SK-N-SH treated with all-trans-retinoic acid at 6 μM for 48 hours (cell line): ENCODE measurements around the gene B3GNT3.

ENCODE experiments used
- ATAC-seq: fragments of 200-7000 bp; cut with Tn5 transposase; 3 replicates; pipeline ENCODE4 v1.9.1; 2020; ENCODE audit warnings: mild to moderate bottlenecking, moderate library complexity
- ARNTL ChIP-seq: fragments of 450-650 bp; formaldehyde crosslinking; IDR thresholded peaks from 2 replicates; pipeline ENCODE4 v1.5.0; 2020; ENCODE audit warnings: low read depth, mild to moderate bottlenecking, moderate library complexity, borderline replicate concordance
- BACH2 ChIP-seq: fragments of 250-450 bp; sonication (Bioruptor Pico); IDR thresholded peaks from 2 replicates; pipeline ENCODE4 v1.9.0; 2021; ENCODE audit warnings: mild to moderate bottlenecking, borderline replicate concordance
- CSDC2 ChIP-seq: fragments of 250-450 bp; sonication (Bioruptor Pico); IDR thresholded peaks from 2 replicates; pipeline ENCODE4 v1.5.0; 2020; ENCODE audit warnings: mild to moderate bottlenecking, moderate library complexity
- ESRRG ChIP-seq: fragments of 250-450 bp; sonication (Bioruptor Pico); IDR thresholded peaks from 2 replicates; pipeline ENCODE4 v1.6.1; 2021; ENCODE audit warnings: mild to moderate bottlenecking
- GLIS3 ChIP-seq: fragments of 250-450 bp; sonication (Bioruptor Pico); IDR thresholded peaks from 2 replicates; pipeline ENCODE4 v1.5.0; 2020; ENCODE audit warnings: mild to moderate bottlenecking, moderate library complexity
- ISL1 ChIP-seq: fragments of 250-450 bp; sonication (Bioruptor Pico); IDR thresholded peaks from 2 replicates; pipeline ENCODE4 v2.1.2; 2022; ENCODE audit warnings: mild to moderate bottlenecking, moderate library complexity
- OSR1 ChIP-seq: fragments of 250-450 bp; sonication (Bioruptor Pico); IDR thresholded peaks from 2 replicates; pipeline ENCODE4 v1.8.0; 2022; ENCODE audit warnings: moderate library complexity, mild to moderate bottlenecking, inconsistent platforms
- PPARA ChIP-seq: fragments of 250-450 bp; sonication (Bioruptor Pico); IDR thresholded peaks from 2 replicates; pipeline ENCODE4 v1.5.0; 2020; ENCODE audit warnings: mild to moderate bottlenecking, borderline replicate concordance
- RARB ChIP-seq: fragments of 250-450 bp; sonication (Bioruptor Pico); IDR thresholded peaks from 2 replicates; pipeline ENCODE4 v1.8.0; 2021; ENCODE audit warnings: mild to moderate bottlenecking, moderate library complexity
- SNAI2 ChIP-seq: fragments of 250-450 bp; sonication (Bioruptor Pico); IDR thresholded peaks from 2 replicates; pipeline ENCODE4 v1.5.0; 2020; ENCODE audit warnings: mild to moderate bottlenecking, moderate library complexity
- TCF4 ChIP-seq: fragments of 250-450 bp; sonication (Bioruptor Pico); IDR thresholded peaks from 2 replicates; pipeline ENCODE4 v1.8.0; 2021; ENCODE audit warnings: mild to moderate bottlenecking, moderate library complexity, borderline replicate concordance
- TOX ChIP-seq: fragments of 250-450 bp; sonication (Bioruptor Pico); IDR thresholded peaks from 2 replicates; pipeline ENCODE4 v1.8.0; 2021; ENCODE audit warnings: mild to moderate bottlenecking, moderate library complexity, borderline replicate concordance
- ZC3H10 ChIP-seq: fragments of 250-450 bp; sonication (Bioruptor Pico); IDR thresholded peaks from 2 replicates; pipeline ENCODE4 v1.5.1; 2021; ENCODE audit warnings: mild to moderate bottlenecking, moderate library complexity
- ZFP3 ChIP-seq: fragments of 250-450 bp; sonication (Bioruptor Pico); IDR thresholded peaks from 2 replicates; pipeline ENCODE4 v1.5.0; 2020; ENCODE audit warnings: mild to moderate bottlenecking, moderate library complexity
- ZFP30 ChIP-seq: fragments of 450-650 bp; formaldehyde crosslinking; IDR thresholded peaks from 2 replicates; pipeline ENCODE4 v1.5.0; 2022; ENCODE audit warnings: mild to moderate bottlenecking, moderate library complexity
- ZNF565 ChIP-seq: fragments of 450-650 bp; formaldehyde crosslinking; conservative IDR thresholded peaks from 2 replicates; pipeline ENCODE4 v1.5.0; 2020; ENCODE audit warnings: low read depth, mild to moderate bottlenecking, moderate library complexity
- ZNF70 ChIP-seq: fragments of 450-650 bp; formaldehyde crosslinking; IDR thresholded peaks from 2 replicates; pipeline ENCODE4 v1.5.0; 2020; ENCODE audit warnings: mild to moderate bottlenecking, moderate library complexity
- ZNF8 ChIP-seq: fragments of 450-650 bp; formaldehyde crosslinking; IDR thresholded peaks from 2 replicates; pipeline ENCODE4 v1.5.0; 2020; ENCODE audit warnings: mild to moderate bottlenecking, moderate library complexity
- TF ChIP-seq, protein P1 (sequence below): fragments of 250-450 bp; sonication (Bioruptor Pico); IDR thresholded peaks from 2 replicates; pipeline ENCODE4 v1.8.0; 2021; ENCODE audit warnings: low read depth, mild to moderate bottlenecking, moderate library complexity, borderline replicate concordance
- TF ChIP-seq, protein P2 (sequence below): fragments of 250-450 bp; sonication (Bioruptor Pico); IDR thresholded peaks from 2 replicates; pipeline ENCODE4 v1.5.1; 2020; ENCODE audit warnings: low read depth, mild to moderate bottlenecking, moderate library complexity
- TF ChIP-seq, protein P3 (sequence below): fragments of 250-450 bp; sonication (Bioruptor Pico); IDR thresholded peaks from 2 replicates; pipeline ENCODE4 v1.5.1; 2021; ENCODE audit warnings: mild to moderate bottlenecking, moderate library complexity
- TF ChIP-seq, protein P4 (sequence below): fragments of 250-450 bp; sonication (Bioruptor Pico); IDR thresholded peaks from 2 replicates; pipeline ENCODE4 v1.5.0; 2020; ENCODE audit warnings: mild to moderate bottlenecking, moderate library complexity
- TF ChIP-seq, protein P5 (sequence below): fragments of 250-450 bp; sonication (Bioruptor Pico); IDR thresholded peaks from 2 replicates; pipeline ENCODE4 v1.8.0; 2020; ENCODE audit warnings: mild to moderate bottlenecking, moderate library complexity, borderline replicate concordance

The B3GNT3 gene

DNA sequence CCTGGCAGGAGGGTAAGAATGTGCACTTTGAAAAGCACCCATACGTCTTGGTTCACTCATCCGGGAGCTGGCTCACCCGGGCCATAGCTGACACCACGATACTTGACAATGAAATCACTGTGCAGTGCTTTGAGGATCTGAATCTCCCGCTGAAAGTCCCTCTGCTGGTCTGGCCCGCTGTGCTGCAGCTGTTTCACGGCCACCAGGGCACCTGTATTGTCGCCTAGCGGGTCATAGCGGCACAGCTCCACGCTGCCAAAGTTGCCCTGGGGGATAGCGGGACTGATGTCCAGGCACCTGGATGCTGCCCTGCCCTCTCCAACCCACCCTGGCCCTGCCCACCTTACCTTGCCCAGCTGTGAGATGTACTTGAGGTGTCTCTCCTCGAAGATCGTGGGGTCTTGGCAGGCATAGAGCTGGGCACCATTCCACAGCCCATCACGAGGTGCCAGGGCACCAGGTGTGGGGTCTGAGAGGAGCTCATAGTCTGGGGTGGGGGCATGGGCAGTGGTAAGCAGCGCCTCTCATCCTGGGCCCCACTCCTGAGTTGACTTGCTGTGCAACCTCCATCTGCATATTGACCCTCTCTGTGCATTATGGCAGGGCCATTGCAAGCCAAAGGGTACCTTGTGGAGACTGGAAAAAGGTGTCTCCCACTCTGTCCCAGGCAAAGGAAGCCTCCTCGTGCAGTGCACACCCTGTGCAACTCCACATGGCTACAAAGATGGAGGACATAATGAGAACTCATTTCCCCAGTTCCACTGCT is 37.7 kb downstream of the B3GNT3 start:
- ATAC-seq, result no peak

DNA sequence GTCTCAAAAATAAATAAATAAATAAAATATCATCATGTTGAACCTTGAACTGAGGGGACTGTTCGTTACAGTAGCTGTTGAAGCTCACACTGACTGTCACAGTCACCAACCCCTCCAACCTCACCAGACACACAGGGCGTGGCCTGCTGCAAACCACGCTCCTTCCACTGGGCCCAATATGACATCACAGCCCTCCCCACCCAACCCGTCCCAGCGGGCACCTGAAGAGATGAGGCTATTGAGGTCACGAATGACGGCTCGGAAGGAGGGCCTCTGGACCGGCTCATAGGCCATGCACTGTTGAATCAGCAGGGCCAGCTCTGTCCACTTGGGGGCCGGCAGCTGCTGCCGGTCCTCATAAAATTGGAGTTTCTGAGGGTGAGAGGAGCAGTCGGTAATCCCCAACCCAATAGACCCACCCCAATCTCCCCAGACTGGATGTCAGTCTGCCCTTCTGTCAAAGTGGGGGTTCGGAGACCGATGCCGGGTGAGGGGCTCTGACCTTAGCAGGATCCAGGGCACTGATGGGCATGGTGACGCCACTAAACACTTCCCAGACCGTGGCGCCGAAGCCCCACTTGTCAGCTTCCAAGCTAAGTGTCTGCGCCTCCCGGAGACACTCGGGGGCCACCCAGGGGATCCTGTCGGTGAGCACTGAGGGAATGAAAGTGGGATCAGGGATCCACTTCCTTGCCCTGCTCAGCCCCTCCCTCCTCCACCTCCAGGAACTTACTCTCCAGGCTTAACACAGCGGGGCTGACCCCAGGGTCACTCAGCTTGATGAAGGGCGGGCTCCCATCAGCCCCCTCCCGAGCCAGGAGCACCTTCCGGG is 39.6 kb downstream of the B3GNT3 start:
- ATAC-seq, result no peak

More for the DNA sequence above, 37.7 kb downstream of the B3GNT3 start:
- TF ChIP-seq ESRRG (CRISPR knock-in tag), result no peak
- TF ChIP-seq, protein P1, sequence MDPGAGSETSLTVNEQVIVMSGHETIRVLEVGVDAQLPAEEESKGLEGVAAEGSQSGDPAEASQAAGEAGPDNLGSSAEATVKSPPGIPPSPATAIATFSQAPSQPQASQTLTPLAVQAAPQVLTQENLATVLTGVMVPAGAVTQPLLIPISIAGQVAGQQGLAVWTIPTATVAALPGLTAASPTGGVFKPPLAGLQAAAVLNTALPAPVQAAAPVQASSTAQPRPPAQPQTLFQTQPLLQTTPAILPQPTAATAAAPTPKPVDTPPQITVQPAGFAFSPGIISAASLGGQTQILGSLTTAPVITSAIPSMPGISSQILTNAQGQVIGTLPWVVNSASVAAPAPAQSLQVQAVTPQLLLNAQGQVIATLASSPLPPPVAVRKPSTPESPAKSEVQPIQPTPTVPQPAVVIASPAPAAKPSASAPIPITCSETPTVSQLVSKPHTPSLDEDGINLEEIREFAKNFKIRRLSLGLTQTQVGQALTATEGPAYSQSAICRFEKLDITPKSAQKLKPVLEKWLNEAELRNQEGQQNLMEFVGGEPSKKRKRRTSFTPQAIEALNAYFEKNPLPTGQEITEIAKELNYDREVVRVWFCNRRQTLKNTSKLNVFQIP (CRISPR knock-in tag), result no peak
- TF ChIP-seq CSDC2 (CRISPR knock-in tag), result no peak
- TF ChIP-seq SNAI2 (CRISPR knock-in tag), result no peak
- TF ChIP-seq RARB (CRISPR knock-in tag), result no peak
- TF ChIP-seq ZNF565 (CRISPR knock-in tag), result no peak
- no peak for TF ChIP-seq ZC3H10 (CRISPR knock-in tag)
- no peak for TF ChIP-seq ZFP30 (CRISPR knock-in tag)
- TF ChIP-seq, protein P2, sequence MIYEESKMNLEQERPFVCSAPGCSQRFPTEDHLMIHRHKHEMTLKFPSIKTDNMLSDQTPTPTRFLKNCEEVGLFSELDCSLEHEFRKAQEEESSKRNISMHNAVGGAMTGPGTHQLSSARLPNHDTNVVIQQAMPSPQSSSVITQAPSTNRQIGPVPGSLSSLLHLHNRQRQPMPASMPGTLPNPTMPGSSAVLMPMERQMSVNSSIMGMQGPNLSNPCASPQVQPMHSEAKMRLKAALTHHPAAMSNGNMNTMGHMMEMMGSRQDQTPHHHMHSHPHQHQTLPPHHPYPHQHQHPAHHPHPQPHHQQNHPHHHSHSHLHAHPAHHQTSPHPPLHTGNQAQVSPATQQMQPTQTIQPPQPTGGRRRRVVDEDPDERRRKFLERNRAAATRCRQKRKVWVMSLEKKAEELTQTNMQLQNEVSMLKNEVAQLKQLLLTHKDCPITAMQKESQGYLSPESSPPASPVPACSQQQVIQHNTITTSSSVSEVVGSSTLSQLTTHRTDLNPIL (CRISPR knock-in tag), result no peak
- TF ChIP-seq, protein P3, sequence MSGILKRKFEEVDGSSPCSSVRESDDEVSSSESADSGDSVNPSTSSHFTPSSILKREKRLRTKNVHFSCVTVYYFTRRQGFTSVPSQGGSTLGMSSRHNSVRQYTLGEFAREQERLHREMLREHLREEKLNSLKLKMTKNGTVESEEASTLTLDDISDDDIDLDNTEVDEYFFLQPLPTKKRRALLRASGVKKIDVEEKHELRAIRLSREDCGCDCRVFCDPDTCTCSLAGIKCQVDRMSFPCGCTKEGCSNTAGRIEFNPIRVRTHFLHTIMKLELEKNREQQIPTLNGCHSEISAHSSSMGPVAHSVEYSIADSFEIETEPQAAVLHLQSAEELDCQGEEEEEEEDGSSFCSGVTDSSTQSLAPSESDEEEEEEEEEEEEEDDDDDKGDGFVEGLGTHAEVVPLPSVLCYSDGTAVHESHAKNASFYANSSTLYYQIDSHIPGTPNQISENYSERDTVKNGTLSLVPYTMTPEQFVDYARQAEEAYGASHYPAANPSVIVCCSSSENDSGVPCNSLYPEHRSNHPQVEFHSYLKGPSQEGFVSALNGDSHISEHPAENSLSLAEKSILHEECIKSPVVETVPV, result no peak
- TF ChIP-seq, protein P4, sequence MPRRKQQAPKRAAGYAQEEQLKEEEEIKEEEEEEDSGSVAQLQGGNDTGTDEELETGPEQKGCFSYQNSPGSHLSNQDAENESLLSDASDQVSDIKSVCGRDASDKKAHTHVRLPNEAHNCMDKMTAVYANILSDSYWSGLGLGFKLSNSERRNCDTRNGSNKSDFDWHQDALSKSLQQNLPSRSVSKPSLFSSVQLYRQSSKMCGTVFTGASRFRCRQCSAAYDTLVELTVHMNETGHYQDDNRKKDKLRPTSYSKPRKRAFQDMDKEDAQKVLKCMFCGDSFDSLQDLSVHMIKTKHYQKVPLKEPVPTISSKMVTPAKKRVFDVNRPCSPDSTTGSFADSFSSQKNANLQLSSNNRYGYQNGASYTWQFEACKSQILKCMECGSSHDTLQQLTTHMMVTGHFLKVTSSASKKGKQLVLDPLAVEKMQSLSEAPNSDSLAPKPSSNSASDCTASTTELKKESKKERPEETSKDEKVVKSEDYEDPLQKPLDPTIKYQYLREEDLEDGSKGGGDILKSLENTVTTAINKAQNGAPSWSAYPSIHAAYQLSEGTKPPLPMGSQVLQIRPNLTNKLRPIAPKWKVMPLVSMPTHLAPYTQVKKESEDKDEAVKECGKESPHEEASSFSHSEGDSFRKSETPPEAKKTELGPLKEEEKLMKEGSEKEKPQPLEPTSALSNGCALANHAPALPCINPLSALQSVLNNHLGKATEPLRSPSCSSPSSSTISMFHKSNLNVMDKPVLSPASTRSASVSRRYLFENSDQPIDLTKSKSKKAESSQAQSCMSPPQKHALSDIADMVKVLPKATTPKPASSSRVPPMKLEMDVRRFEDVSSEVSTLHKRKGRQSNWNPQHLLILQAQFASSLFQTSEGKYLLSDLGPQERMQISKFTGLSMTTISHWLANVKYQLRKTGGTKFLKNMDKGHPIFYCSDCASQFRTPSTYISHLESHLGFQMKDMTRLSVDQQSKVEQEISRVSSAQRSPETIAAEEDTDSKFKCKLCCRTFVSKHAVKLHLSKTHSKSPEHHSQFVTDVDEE (CRISPR knock-in tag), result no peak
- no peak for TF ChIP-seq OSR1
- TF ChIP-seq PPARA, result no peak
- TF ChIP-seq TOX (CRISPR knock-in tag), result no peak
- no peak for TF ChIP-seq ZNF70 (CRISPR knock-in tag)
- no peak for TF ChIP-seq BACH2 (CRISPR knock-in tag)
- TF ChIP-seq, protein P5, sequence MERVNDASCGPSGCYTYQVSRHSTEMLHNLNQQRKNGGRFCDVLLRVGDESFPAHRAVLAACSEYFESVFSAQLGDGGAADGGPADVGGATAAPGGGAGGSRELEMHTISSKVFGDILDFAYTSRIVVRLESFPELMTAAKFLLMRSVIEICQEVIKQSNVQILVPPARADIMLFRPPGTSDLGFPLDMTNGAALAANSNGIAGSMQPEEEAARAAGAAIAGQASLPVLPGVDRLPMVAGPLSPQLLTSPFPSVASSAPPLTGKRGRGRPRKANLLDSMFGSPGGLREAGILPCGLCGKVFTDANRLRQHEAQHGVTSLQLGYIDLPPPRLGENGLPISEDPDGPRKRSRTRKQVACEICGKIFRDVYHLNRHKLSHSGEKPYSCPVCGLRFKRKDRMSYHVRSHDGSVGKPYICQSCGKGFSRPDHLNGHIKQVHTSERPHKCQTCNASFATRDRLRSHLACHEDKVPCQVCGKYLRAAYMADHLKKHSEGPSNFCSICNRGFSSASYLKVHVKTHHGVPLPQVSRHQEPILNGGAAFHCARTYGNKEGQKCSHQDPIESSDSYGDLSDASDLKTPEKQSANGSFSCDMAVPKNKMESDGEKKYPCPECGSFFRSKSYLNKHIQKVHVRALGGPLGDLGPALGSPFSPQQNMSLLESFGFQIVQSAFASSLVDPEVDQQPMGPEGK (CRISPR knock-in tag), result no peak

More for the DNA sequence above, 39.6 kb downstream of the B3GNT3 start:
- no peak for TF ChIP-seq ISL1 (CRISPR knock-in tag)
- no peak for TF ChIP-seq ARNTL (CRISPR knock-in tag)
- TF ChIP-seq SNAI2 (CRISPR knock-in tag), result no peak
- no peak for TF ChIP-seq ZNF8 (CRISPR knock-in tag)
- no peak for TF ChIP-seq PPARA
- TF ChIP-seq ZFP30 (CRISPR knock-in tag), result no peak
- no peak for TF ChIP-seq TCF4 (CRISPR knock-in tag)
- no peak for TF ChIP-seq RARB (CRISPR knock-in tag)
- TF ChIP-seq, protein P1 (CRISPR knock-in tag), result no peak
- TF ChIP-seq ZFP3 (CRISPR knock-in tag), result no peak
- TF ChIP-seq ZNF565 (CRISPR knock-in tag), result no peak
- TF ChIP-seq BACH2 (CRISPR knock-in tag), result no peak
- no peak for TF ChIP-seq CSDC2 (CRISPR knock-in tag)
- TF ChIP-seq GLIS3, result no peak
- TF ChIP-seq ZNF70 (CRISPR knock-in tag), result no peak
